GM12878 (cell line): Measurements from ENCODE around the gene ERCC5. TPM values are rescaled to one million over a fixed set of nuclear protein-coding genes. Genes with fewer than 3 reads are reported as not detected.

Experiments used
- ATAC-seq: fragments of 200-7000 bp; cut with Tn5 transposase; 3 replicates; pipeline ENCODE4 v1.9.1; 2020; ENCODE audit warnings: mild to moderate bottlenecking, moderate library complexity
- BruUV-seq: library from RNA; stranded (reverse); fragments of 400-500 nt; replicated peaks from 2 replicates; lab custom pipeline; 2021; lab: Mats Ljungman, UMichigan
- CTCF ChIA-PET: fragments of 300-600 bp; sonication (Branson Sonifier 250); formaldehyde crosslinking; extraction: SDS; loops from one replicate; lab custom pipeline; 2021; ENCODE audit warnings: inconsistent platforms; lab: Yijun Ruan, JAX
- POLR2A ChIA-PET: fragments of 350-600 bp; formaldehyde crosslinking; extraction: SDS; loops from one replicate; lab custom pipeline; 2021; ENCODE audit warnings: inconsistent platforms; lab: Charles Lee
- RAD21 ChIA-PET: fragments of 300-600 bp; sonication (Branson Sonifier 250); formaldehyde crosslinking; loops from one replicate; lab custom pipeline; 2023; ENCODE audit warnings: antibody characterized with exemption; ENCODE audit not compliant: unreplicated experiment; lab: Charles Lee
- SMC1A ChIA-PET: fragments of 300-600 bp; sonication (Branson Sonifier 250); formaldehyde crosslinking; loops from one replicate; lab custom pipeline; 2023; ENCODE audit not compliant: unreplicated experiment, uncharacterized antibody; lab: Charles Lee
- DNase-seq: peaks from one replicate; pipeline ENCODE4 v3.0.0-alpha.2; 2011; ENCODE audit warnings: low read depth, low spot score
- FAIRE-seq: peaks from 3 replicates; lab custom pipeline; 2011; peaks lifted over from hg19 to GRCh38; lab: Jason Lieb, UNC
- H2AFZ ChIP-seq: 2 replicates; pipeline ENCODE4 v1.6.0; 2011; ENCODE audit warnings: low read depth, low read length, control low read depth; ENCODE audit not compliant: control insufficient read depth
- H3K27ac ChIP-seq: 2 replicates; pipeline ENCODE4 v1.5.1; 2011; ENCODE audit warnings: control low read depth; ENCODE audit not compliant: control insufficient read depth, insufficient read depth
- H3K27me3 ChIP-seq, 2 experiments: replicated peaks in 1 of 2; 2 replicates each; pipeline versions ENCODE4 v1.6.0 to v1.6.1; 2011; ENCODE audit warnings: low read length in 1 of 2; ENCODE audit not compliant: control insufficient read depth in 2 of 2, insufficient read depth in 2 of 2
- H3K36me3 ChIP-seq, 2 experiments: 2 replicates each; pipeline ENCODE4 v1.5.1; 2011; ENCODE audit warnings: low read length in 1 of 2; ENCODE audit not compliant: control insufficient read depth in 2 of 2, insufficient read depth in 2 of 2
- H3K4me1 ChIP-seq: 2 replicates; pipeline ENCODE4 v1.6.1; 2011; ENCODE audit warnings: mild to moderate bottlenecking, low read length, moderate library complexity, mixed read lengths; ENCODE audit not compliant: control insufficient read depth, insufficient read depth
- H3K4me2 ChIP-seq: 2 replicates; pipeline ENCODE4 v1.6.0; 2011; ENCODE audit warnings: control low read depth; ENCODE audit not compliant: control insufficient read depth, insufficient read depth
- H3K4me3 ChIP-seq: fragments of 200-600 bp; sonication (generic); 2 replicates; pipeline ENCODE4 v1.5.1; 2016
- H3K79me2 ChIP-seq: 2 replicates; pipeline ENCODE4 v1.6.0; 2011; ENCODE audit warnings: low read length; ENCODE audit not compliant: control insufficient read depth, insufficient read depth
- H3K9ac ChIP-seq: 2 replicates; pipeline ENCODE4 v1.8.0; 2011; ENCODE audit warnings: low read length, control low read depth, mixed read lengths; ENCODE audit not compliant: control insufficient read depth, insufficient read depth
- H3K9me3 ChIP-seq: replicated peaks from 3 replicates; pipeline ENCODE4 v1.5.1; 2011; ENCODE audit warnings: mild to moderate bottlenecking, low read length; ENCODE audit not compliant: control insufficient read depth, insufficient read depth
- H4K20me1 ChIP-seq: 2 replicates; pipeline ENCODE4 v1.6.0; 2011; ENCODE audit not compliant: control insufficient read depth, insufficient read depth
- BHLHE40 ChIP-seq, 2 experiments: fragments of 450-650 bp in 1 of 2; IDR thresholded peaks; 2 replicates each; pipeline ENCODE4 v1.6.1; 2011 to 2017; ENCODE audit warnings: low read depth in 2 of 2, borderline replicate concordance in 1 of 2, improper control_type of control experiment in 1 of 2, low read length in 1 of 2, mild to moderate bottlenecking in 1 of 2
- GABPA ChIP-seq: IDR thresholded peaks from 2 replicates; pipeline ENCODE4 v1.6.1; 2014; ENCODE audit warnings: antibody characterized with exemption, low read depth, mild to moderate bottlenecking, inconsistent platforms
- IKZF1 ChIP-seq: fragments of 450-650 bp; conservative IDR thresholded peaks from 2 replicates; pipeline ENCODE4 v1.6.1; 2017; ENCODE audit warnings: antibody characterized with exemption, mild to moderate bottlenecking
- JUNB ChIP-seq: IDR thresholded peaks from 2 replicates; pipeline ENCODE4 v1.6.1; 2016; ENCODE audit warnings: antibody characterized with exemption, mild to moderate bottlenecking
- PKNOX1 ChIP-seq: fragments of 450-650 bp; IDR thresholded peaks from 2 replicates; pipeline ENCODE4 v1.6.1; 2016; ENCODE audit warnings: mild to moderate bottlenecking
- SREBF1 ChIP-seq: IDR thresholded peaks from 2 replicates; pipeline ENCODE4 v1.6.1; 2012; ENCODE audit warnings: mild to moderate bottlenecking, low read length
- WGBS: methylation state at CpG from one replicate; pipeline ENCODE4 v1.1.6; 2016; ENCODE audit warnings: low lambda C conversion rate; ENCODE audit not compliant: insufficient replicate concordance, insufficient coverage; ENCODE audit errors: missing lambda C conversion rate; 5-methylcytosine and 5-hydroxymethylcytosine counted together
- in situ Hi-C: fragments of 300-500 bp; cut with MboI; formaldehyde crosslinking; loops from 9 replicates; pipeline ENCODE4 v1.14.3; 2018; ENCODE audit warnings: mixed read lengths
- intact Hi-C: fragments of 100-400 bp; cut with micrococcal nuclease; formaldehyde crosslinking; loops from one replicate; pipeline ENCODE4 v1.14.2; 2022; ENCODE audit not compliant: unreplicated experiment
- polyA plus RNA-seq, 11 experiments: library from polyadenylated mRNA; depleted of rRNA in 4 of 11; unstranded in 6 of 11; stranded (reverse) in 5 of 11; fragments of >200 nt; fragmentation: Nextera tagmentation in 4 of 11; fragmentation: Illumina TruSeq in 1 of 11; extraction: Ambion mirVana in 4 of 11; extraction: Trizol in 1 of 11; gene quantifications; 1 replicate in 1 of 11; 2 replicates in 10 of 11; pipeline versions ENCODE4 v1.2.1 to v1.2.3, GENCODE V29; 2011 to 2016; ENCODE audit warnings: inconsistent platforms in 2 of 11, missing spikeins in 2 of 11, low read depth in 1 of 11
- total RNA-seq, 4 experiments: library from RNA; depleted of rRNA in 3 of 4; stranded (reverse); fragments of >200 nt in 3 of 4; fragmentation: Illumina TruSeq in 1 of 4; extraction: Trizol in 1 of 4; gene quantifications; 2 replicates each; pipeline versions ENCODE4 v1.2.1 to v1.2.3, GENCODE V29; 2013 to 2021

ERCC5 gene
- total and polyA plus RNA-seq, 10 of the 15 experiments (the other 5 are each of a cell fraction or from before 2014, with no cell fraction given): 11.7 to 59.2 (median 41.6) TPM

GRCh38 chr13:102922184-102922583 is 76.4 kb downstream of the ERCC5 start:
- H3K9ac ChIP-seq: no peak overlapping the region
- TF ChIP-seq JUNB (no peak), SREBF1 (no peak), PKNOX1 (no peak), BHLHE40 (IDR thresholded peaks at IDR 0.05; ENCODE audit: borderline replicate concordance in 1 of 2, low read depth in 2 of 2, low read length in 1 of 2) (no peak), GABPA (no peak), IKZF1 (no peak)
- H4K20me1 ChIP-seq: no peaks in the 10 kb centered on the region
- in situ Hi-C loops: no loop called here
- H3K27ac ChIP-seq: no peak overlapping the region
- H3K36me3 ChIP-seq: no peaks in the 10 kb centered on the region
- FAIRE-seq (no peak), ATAC-seq (no peak), DNase-seq (no peak)
- ChIA-PET CTCF (interaction anchor here (0.9 to 1.9 kb wide), 6 partner anchors 9 to 266 kb away, joined by 3 to 6 read pairs (median 3); no protein-coding TSS in a partner anchor), RAD21 (no interaction called here), POLR2A (interaction anchor here (0.6 kb wide), 1 partner anchor 610 kb away, joined by 6 read pairs; no protein-coding TSS in a partner anchor), SMC1A (interaction anchor here (0.6 to 1.5 kb wide), 10 partner anchors 9 to 872 kb away, joined by 3 to 6 read pairs (median 4); no protein-coding TSS in a partner anchor)
- no TSS peak for BruUV-seq
- WGBS: 69% methylated on average over 5 of the region's 5 CpGs
- no peaks in the 10 kb centered on the region for H3K79me2 ChIP-seq
- no peaks in the 10 kb centered on the region for H3K27me3 ChIP-seq
- intact Hi-C loops: no loop called here
- H3K4me1 ChIP-seq: no peaks in the 10 kb centered on the region
- H2AFZ ChIP-seq: no peak overlapping the region
- H3K4me2 ChIP-seq: no peak overlapping the region
- peaks cover 3% of the 10 kb centered on the region; the same call in 2 of the 3 replicates for H3K9me3 ChIP-seq
- no peak overlapping the region for H3K4me3 ChIP-seq

Other genes starting within 250 kb of the ERCC5 start
- gene TPP2, start 249.0 kb upstream of the ERCC5 start, total RNA-seq (2014; rRNA removed): 48.8 and 55.6 TPM in 2 replicates
- 79.2 and 82.3 TPM in 2 replicates for gene TPP2, start 249.0 kb upstream of the ERCC5 start, total RNA-seq (2014; rRNA removed; fragmentation: Illumina TruSeq; extraction: Trizol)
- gene TPP2, start 249.0 kb upstream of the ERCC5 start, total RNA-seq (2021): 50.6 and 55.7 TPM in 2 replicates
- 44.3 and 66.6 TPM in 2 replicates for gene TPP2, start 249.0 kb upstream of the ERCC5 start, polyA plus RNA-seq (2011; rRNA removed)
- 82.3 and 96.7 TPM in 2 replicates for gene TPP2, start 249.0 kb upstream of the ERCC5 start, polyA plus RNA-seq (2014; fragmentation: Illumina TruSeq; extraction: Trizol)
- 10 to 100 TPM; 18.4 to 25.6 TPM for gene TPP2, start 249.0 kb upstream of the ERCC5 start, polyA plus RNA-seq (2014; fragmentation: Nextera tagmentation; extraction: Ambion mirVana)
- gene TPP2, start 249.0 kb upstream of the ERCC5 start, polyA plus RNA-seq (2014; rRNA removed): 41.6 and 57.5 TPM in 2 replicates
- 10 to 100 TPM; 55.2 to 62.8 TPM for gene TPP2, start 249.0 kb upstream of the ERCC5 start, polyA plus RNA-seq (2016; fragmentation: Nextera tagmentation; extraction: Ambion mirVana)
- not detected in 2 replicates for gene METTL21C, start 151.0 kb upstream of the ERCC5 start, total RNA-seq (2014; rRNA removed)
- gene METTL21C, start 151.0 kb upstream of the ERCC5 start, total RNA-seq (2014; rRNA removed; fragmentation: Illumina TruSeq; extraction: Trizol): 0.13 TPM in 1 of 2 replicates, not detected in the other
- gene METTL21C, start 151.0 kb upstream of the ERCC5 start, total RNA-seq (2021): not detected in 2 replicates
- gene METTL21C, start 151.0 kb upstream of the ERCC5 start, polyA plus RNA-seq (2011; rRNA removed): not detected in 2 replicates
- gene METTL21C, start 151.0 kb upstream of the ERCC5 start, polyA plus RNA-seq (2014; fragmentation: Illumina TruSeq; extraction: Trizol): not detected in 2 replicates
- gene METTL21C, start 151.0 kb upstream of the ERCC5 start, polyA plus RNA-seq (2014; fragmentation: Nextera tagmentation; extraction: Ambion mirVana): not detected
- gene METTL21C, start 151.0 kb upstream of the ERCC5 start, polyA plus RNA-seq (2014; rRNA removed): not detected in 2 replicates
- not detected for gene METTL21C, start 151.0 kb upstream of the ERCC5 start, polyA plus RNA-seq (2016; fragmentation: Nextera tagmentation; extraction: Ambion mirVana)
- 21.4 and 25.0 TPM in 2 replicates for gene TEX30, start 72.2 kb upstream of the ERCC5 start, total RNA-seq (2014; rRNA removed)
- 22.8 and 23.1 TPM in 2 replicates for gene TEX30, start 72.2 kb upstream of the ERCC5 start, total RNA-seq (2014; rRNA removed; fragmentation: Illumina TruSeq; extraction: Trizol)
- 17.3 and 19.7 TPM in 2 replicates for gene TEX30, start 72.2 kb upstream of the ERCC5 start, total RNA-seq (2021)
- gene TEX30, start 72.2 kb upstream of the ERCC5 start, polyA plus RNA-seq (2011; rRNA removed): 24.2 and 38.1 TPM in 2 replicates
- 23.3 and 25.8 TPM in 2 replicates for gene TEX30, start 72.2 kb upstream of the ERCC5 start, polyA plus RNA-seq (2014; fragmentation: Illumina TruSeq; extraction: Trizol)
- gene TEX30, start 72.2 kb upstream of the ERCC5 start, polyA plus RNA-seq (2014; fragmentation: Nextera tagmentation; extraction: Ambion mirVana): 100 to 1,000 TPM in 1 of 2 experiments, 10 to 100 TPM in 1; 79.5 to 114 TPM
- gene TEX30, start 72.2 kb upstream of the ERCC5 start, polyA plus RNA-seq (2014; rRNA removed): 21.1 and 25.8 TPM in 2 replicates
- gene TEX30, start 72.2 kb upstream of the ERCC5 start, polyA plus RNA-seq (2016; fragmentation: Nextera tagmentation; extraction: Ambion mirVana): 10 to 100 TPM; 80.0 to 82.5 TPM
- 8.0 and 9.0 TPM in 2 replicates for gene POGLUT2, start 47.1 kb upstream of the ERCC5 start, total RNA-seq (2014; rRNA removed)
- 7.1 and 7.7 TPM in 2 replicates for gene POGLUT2, start 47.1 kb upstream of the ERCC5 start, total RNA-seq (2014; rRNA removed; fragmentation: Illumina TruSeq; extraction: Trizol)
- gene POGLUT2, start 47.1 kb upstream of the ERCC5 start, total RNA-seq (2021): 6.4 and 7.0 TPM in 2 replicates
- gene POGLUT2, start 47.1 kb upstream of the ERCC5 start, polyA plus RNA-seq (2011; rRNA removed): 8.7 and 12.2 TPM in 2 replicates
- gene POGLUT2, start 47.1 kb upstream of the ERCC5 start, polyA plus RNA-seq (2014; fragmentation: Illumina TruSeq; extraction: Trizol): 6.3 and 13.5 TPM in 2 replicates
- 1 to 10 TPM; 2.9 to 6.3 TPM for gene POGLUT2, start 47.1 kb upstream of the ERCC5 start, polyA plus RNA-seq (2014; fragmentation: Nextera tagmentation; extraction: Ambion mirVana)
- gene POGLUT2, start 47.1 kb upstream of the ERCC5 start, polyA plus RNA-seq (2014; rRNA removed): 6.1 and 9.7 TPM in 2 replicates
- 10 to 100 TPM; 10.0 to 11.3 TPM for gene POGLUT2, start 47.1 kb upstream of the ERCC5 start, polyA plus RNA-seq (2016; fragmentation: Nextera tagmentation; extraction: Ambion mirVana)
- gene BIVM, start 46.9 kb upstream of the ERCC5 start, total RNA-seq (2014; rRNA removed): 15.5 and 17.4 TPM in 2 replicates
- gene BIVM, start 46.9 kb upstream of the ERCC5 start, total RNA-seq (2014; rRNA removed; fragmentation: Illumina TruSeq; extraction: Trizol): 14.2 and 15.7 TPM in 2 replicates
- gene BIVM, start 46.9 kb upstream of the ERCC5 start, total RNA-seq (2021): 12.7 and 14.6 TPM in 2 replicates
- 20.1 and 29.7 TPM in 2 replicates for gene BIVM, start 46.9 kb upstream of the ERCC5 start, polyA plus RNA-seq (2011; rRNA removed)
- 13.9 and 19.4 TPM in 2 replicates for gene BIVM, start 46.9 kb upstream of the ERCC5 start, polyA plus RNA-seq (2014; fragmentation: Illumina TruSeq; extraction: Trizol)
- 1 to 10 TPM; 3.4 to 5.4 TPM for gene BIVM, start 46.9 kb upstream of the ERCC5 start, polyA plus RNA-seq (2014; fragmentation: Nextera tagmentation; extraction: Ambion mirVana)
- gene BIVM, start 46.9 kb upstream of the ERCC5 start, polyA plus RNA-seq (2014; rRNA removed): 15.9 and 17.9 TPM in 2 replicates
- 10 to 100 TPM; 13.3 to 13.9 TPM for gene BIVM, start 46.9 kb upstream of the ERCC5 start, polyA plus RNA-seq (2016; fragmentation: Nextera tagmentation; extraction: Ambion mirVana)
- not detected in 2 replicates for gene SLC10A2, start 220.4 kb downstream of the ERCC5 start, total RNA-seq (2014; rRNA removed)
- not detected in 2 replicates for gene SLC10A2, start 220.4 kb downstream of the ERCC5 start, total RNA-seq (2014; rRNA removed; fragmentation: Illumina TruSeq; extraction: Trizol)
- gene SLC10A2, start 220.4 kb downstream of the ERCC5 start, total RNA-seq (2021): not detected in 2 replicates
- 0.03 and 0.04 TPM in 2 replicates for gene SLC10A2, start 220.4 kb downstream of the ERCC5 start, polyA plus RNA-seq (2011; rRNA removed)
- 0.01 TPM in 1 of 2 replicates, not detected in the other for gene SLC10A2, start 220.4 kb downstream of the ERCC5 start, polyA plus RNA-seq (2014; fragmentation: Illumina TruSeq; extraction: Trizol)
- under 1 TPM in 1 of 2 experiments, not detected in 1; 0.02 TPM for gene SLC10A2, start 220.4 kb downstream of the ERCC5 start, polyA plus RNA-seq (2014; fragmentation: Nextera tagmentation; extraction: Ambion mirVana)
- gene SLC10A2, start 220.4 kb downstream of the ERCC5 start, polyA plus RNA-seq (2014; rRNA removed): not detected in 2 replicates
- not detected for gene SLC10A2, start 220.4 kb downstream of the ERCC5 start, polyA plus RNA-seq (2016; fragmentation: Nextera tagmentation; extraction: Ambion mirVana)